Osteoblast (primary cell): ENCODE results near the gene REC114. TPM values are rescaled to one million over a fixed set of nuclear protein-coding genes. Genes with fewer than 3 reads are reported as not detected.
A peak's percentile ranks its signal among the peaks of the same experiment; 100 is the strongest.

Experiments used
- DNase-seq: peaks from one replicate; pipeline ENCODE4 v3.0.0; 2011; ENCODE audit warnings: low spot score, mixed read lengths; ENCODE audit not compliant: insufficient read length; ENCODE audit errors: missing footprints
- H2AFZ ChIP-seq: 2 replicates; pipeline ENCODE4 v1.6.0; 2011; ENCODE audit warnings: mild to moderate bottlenecking, low read length
- H3K27ac ChIP-seq: 2 replicates; pipeline ENCODE4 v1.5.1; 2011; ENCODE audit warnings: mild to moderate bottlenecking, low read depth, low read length, moderate library complexity
- H3K27me3 ChIP-seq: 2 replicates; pipeline ENCODE4 v1.6.0; 2012; ENCODE audit warnings: mild to moderate bottlenecking, control low read depth, inconsistent platforms, low read length, moderate library complexity; ENCODE audit not compliant: insufficient read depth
- H3K36me3 ChIP-seq: 2 replicates; pipeline ENCODE4 v1.5.1; 2011; ENCODE audit warnings: mild to moderate bottlenecking, low read length, control low read depth, moderate library complexity; ENCODE audit not compliant: insufficient read depth
- H3K4me1 ChIP-seq: 2 replicates; pipeline ENCODE4 v1.5.1; 2011; ENCODE audit warnings: mild to moderate bottlenecking, low read length, control low read depth, moderate library complexity; ENCODE audit not compliant: insufficient read depth
- H3K4me2 ChIP-seq: 2 replicates; pipeline ENCODE4 v1.6.0; 2011; ENCODE audit warnings: mild to moderate bottlenecking, low read length; ENCODE audit not compliant: insufficient read depth
- H3K4me3 ChIP-seq: fragments of 200-600 bp; sonication (generic); 3 replicates; pipeline ENCODE4 v1.5.1; 2012; ENCODE audit warnings: mild to moderate bottlenecking, low read length, inconsistent platforms; ENCODE audit not compliant: insufficient read depth
- H3K79me2 ChIP-seq: 2 replicates; pipeline ENCODE4 v1.6.0; 2012; ENCODE audit warnings: mild to moderate bottlenecking, low read length, control low read depth, inconsistent platforms; ENCODE audit not compliant: insufficient read depth
- H3K9me3 ChIP-seq: 2 replicates; pipeline ENCODE4 v1.5.1; 2011; ENCODE audit warnings: low read depth, low read length, control low read depth
- H4K20me1 ChIP-seq: 2 replicates; pipeline ENCODE4 v1.6.0; 2012; ENCODE audit warnings: mild to moderate bottlenecking, low read length, control low read depth; ENCODE audit not compliant: insufficient read depth
- total RNA-seq: library from RNA; depleted of rRNA; stranded (reverse); fragments of >200 nt; gene quantifications from 2 replicates; pipeline ENCODE4 v1.2.3, GENCODE V29; 2012
- TF ChIP-seq, protein P1 (sequence below): IDR thresholded peaks from 2 replicates; pipeline ENCODE4 v1.5.1; 2011; ENCODE audit warnings: mild to moderate bottlenecking, low read depth, low read length, moderate library complexity; ENCODE audit errors: extremely low read depth

Gene REC114
- total RNA-seq, 1 donor: not detected

DNA sequence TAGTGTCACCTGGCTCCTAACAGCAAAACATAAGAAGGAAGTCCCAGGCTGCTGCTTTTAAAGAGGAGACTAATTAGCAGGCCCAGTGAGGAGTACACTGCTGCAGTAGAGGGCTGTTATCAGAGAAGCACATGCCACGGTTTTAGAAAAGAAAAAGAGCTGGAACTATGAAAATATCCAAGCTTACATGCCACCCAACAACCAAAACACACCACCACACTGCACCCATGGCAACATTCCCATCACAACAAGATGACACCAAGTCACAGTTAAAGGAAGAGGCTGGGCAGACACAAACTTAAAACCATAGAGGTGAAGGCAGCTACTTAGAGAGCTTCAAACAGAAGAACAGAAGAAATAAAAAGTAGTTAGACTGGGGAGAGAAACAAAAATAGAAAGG, 153.2 kb downstream of the REC114 start:
- Histone ChIP-seq H3K4me2 (peak overlapping the region; percentile 12), H3K4me3 (no peak overlapping the region), H3K79me2 (peaks cover 100% of the 10 kb centered on the region), H3K4me1 (peaks cover 52% of the 10 kb centered on the region), H3K9me3 (no peaks in the 10 kb centered on the region), H4K20me1 (peaks cover 70% of the 10 kb centered on the region), H3K27me3 (no peaks in the 10 kb centered on the region), H3K36me3 (peaks cover 7% of the 10 kb centered on the region), H3K27ac (peak overlapping the region; percentile 52), H2AFZ (no peak overlapping the region)
- TF ChIP-seq, protein P1, sequence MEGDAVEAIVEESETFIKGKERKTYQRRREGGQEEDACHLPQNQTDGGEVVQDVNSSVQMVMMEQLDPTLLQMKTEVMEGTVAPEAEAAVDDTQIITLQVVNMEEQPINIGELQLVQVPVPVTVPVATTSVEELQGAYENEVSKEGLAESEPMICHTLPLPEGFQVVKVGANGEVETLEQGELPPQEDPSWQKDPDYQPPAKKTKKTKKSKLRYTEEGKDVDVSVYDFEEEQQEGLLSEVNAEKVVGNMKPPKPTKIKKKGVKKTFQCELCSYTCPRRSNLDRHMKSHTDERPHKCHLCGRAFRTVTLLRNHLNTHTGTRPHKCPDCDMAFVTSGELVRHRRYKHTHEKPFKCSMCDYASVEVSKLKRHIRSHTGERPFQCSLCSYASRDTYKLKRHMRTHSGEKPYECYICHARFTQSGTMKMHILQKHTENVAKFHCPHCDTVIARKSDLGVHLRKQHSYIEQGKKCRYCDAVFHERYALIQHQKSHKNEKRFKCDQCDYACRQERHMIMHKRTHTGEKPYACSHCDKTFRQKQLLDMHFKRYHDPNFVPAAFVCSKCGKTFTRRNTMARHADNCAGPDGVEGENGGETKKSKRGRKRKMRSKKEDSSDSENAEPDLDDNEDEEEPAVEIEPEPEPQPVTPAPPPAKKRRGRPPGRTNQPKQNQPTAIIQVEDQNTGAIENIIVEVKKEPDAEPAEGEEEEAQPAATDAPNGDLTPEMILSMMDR: no peak
- no peak for DNase-seq

DNA sequence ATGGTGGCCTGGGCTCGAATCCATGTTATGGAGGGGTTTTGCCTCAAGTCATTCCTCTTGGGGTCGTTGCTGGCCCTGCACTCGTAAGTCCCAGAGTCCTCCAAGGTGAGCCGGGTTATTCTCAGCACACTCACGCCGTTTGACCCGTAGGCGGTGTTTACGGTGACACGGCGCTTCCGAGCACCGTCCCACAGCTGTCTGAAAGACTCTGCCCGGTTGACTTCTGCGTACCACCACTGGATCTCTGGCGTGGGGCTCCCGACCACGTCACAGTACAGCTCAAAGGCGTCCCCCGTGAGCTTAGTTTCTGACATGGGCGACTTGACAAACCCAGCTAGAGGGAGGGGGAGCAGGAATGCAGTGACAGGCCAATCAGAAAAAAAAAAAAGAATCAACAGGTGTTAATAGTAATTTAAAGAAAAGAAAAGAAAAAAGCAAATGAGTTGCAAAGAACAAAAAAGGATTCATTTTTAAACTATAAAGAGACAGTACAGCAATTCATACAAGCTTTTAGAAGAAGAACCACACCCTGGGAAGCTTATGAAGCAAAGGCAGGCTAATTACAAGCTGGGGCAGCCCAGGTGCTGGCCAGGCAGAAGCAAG, 154.2 kb downstream of the REC114 start:
- TF ChIP-seq, protein P1: no peak
- Histone ChIP-seq H3K9me3 (no peaks in the 10 kb centered on the region), H3K4me1 (peaks cover 61% of the 10 kb centered on the region), H3K27me3 (no peaks in the 10 kb centered on the region), H3K4me3 (no peak overlapping the region), H3K27ac (peak overlapping the region; percentile 54), H3K36me3 (no peaks in the 10 kb centered on the region), H3K79me2 (peaks cover 100% of the 10 kb centered on the region), H3K4me2 (no peak overlapping the region), H4K20me1 (peaks cover 73% of the 10 kb centered on the region), H2AFZ (no peak overlapping the region)
- DNase-seq: no peak

DNA sequence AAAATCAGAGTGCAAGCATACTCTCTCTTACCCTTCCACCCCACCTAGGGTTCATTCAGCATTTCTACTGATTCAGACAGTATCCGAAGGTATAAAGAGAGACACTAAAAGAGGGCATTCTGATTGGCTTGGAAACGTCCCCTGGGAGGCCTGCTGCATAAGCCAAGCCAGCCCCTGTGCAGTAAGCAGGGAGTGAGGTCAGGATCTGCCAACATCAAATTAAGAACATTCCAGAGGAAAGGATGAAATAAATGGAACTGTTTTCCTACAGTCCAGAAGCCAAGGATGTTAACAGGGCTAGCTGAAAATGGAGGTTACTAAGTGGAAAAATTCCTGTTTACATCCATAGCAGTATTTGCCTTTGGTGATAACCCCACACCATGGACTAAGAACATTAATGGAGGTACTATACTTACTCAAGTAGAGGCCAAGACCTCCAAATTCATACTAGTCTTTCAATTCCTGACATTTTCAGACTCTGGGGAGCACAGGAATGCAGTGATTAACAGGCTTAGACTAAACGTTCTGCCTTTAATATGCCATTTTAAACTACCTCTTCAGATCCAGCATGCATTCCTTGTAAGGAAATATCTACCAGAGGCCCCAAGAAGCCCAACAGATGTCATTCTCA, 155.7 kb downstream of the REC114 start:
- peaks cover 80% of the 10 kb centered on the region for H4K20me1 ChIP-seq
- no peaks in the 10 kb centered on the region for H3K36me3 ChIP-seq
- TF ChIP-seq, protein P1: no peak
- peak overlapping the region; percentile 15 for H3K4me2 ChIP-seq
- H3K27me3 ChIP-seq: no peaks in the 10 kb centered on the region
- H3K27ac ChIP-seq: peak overlapping the region; percentile 54
- no peak overlapping the region for H2AFZ ChIP-seq
- no peaks in the 10 kb centered on the region for H3K9me3 ChIP-seq
- no peak for DNase-seq
- peaks cover 70% of the 10 kb centered on the region for H3K4me1 ChIP-seq
- H3K4me3 ChIP-seq: no peak overlapping the region
- peaks cover 100% of the 10 kb centered on the region for H3K79me2 ChIP-seq

DNA sequence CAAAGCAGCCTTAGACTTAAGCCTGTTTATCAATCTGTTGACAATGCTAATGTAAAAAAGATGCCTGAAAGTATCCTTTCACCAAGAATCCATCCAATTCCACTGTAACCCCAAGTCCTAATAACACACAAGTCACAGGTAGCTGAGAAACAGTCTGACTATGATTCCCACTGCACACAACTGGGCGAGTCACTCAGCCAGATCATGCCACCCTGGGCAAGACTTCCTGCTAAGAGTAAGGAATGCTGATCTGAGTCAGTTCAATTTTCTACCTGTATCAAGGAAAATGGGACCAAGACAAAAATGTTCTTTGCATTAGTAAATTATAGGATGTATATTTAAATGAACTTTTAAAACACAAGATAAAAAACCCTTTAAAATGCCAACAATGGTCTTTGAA, 157.0 kb downstream of the REC114 start:
- H3K4me3 ChIP-seq: no peak overlapping the region
- peaks cover 70% of the 10 kb centered on the region for H3K4me1 ChIP-seq
- TF ChIP-seq, protein P1: no peak
- no peaks in the 10 kb centered on the region for H3K27me3 ChIP-seq
- no peaks in the 10 kb centered on the region for H3K36me3 ChIP-seq
- DNase-seq: no peak
- no peaks in the 10 kb centered on the region for H3K9me3 ChIP-seq
- H3K79me2 ChIP-seq: peaks cover 100% of the 10 kb centered on the region
- H3K4me2 ChIP-seq: no peak overlapping the region
- no peak overlapping the region for H2AFZ ChIP-seq
- peaks cover 77% of the 10 kb centered on the region for H4K20me1 ChIP-seq
- H3K27ac ChIP-seq: peak overlapping the region; percentile 83
